ENCODE data around the gene FAM169A.

The FAM169A gene

DNA sequence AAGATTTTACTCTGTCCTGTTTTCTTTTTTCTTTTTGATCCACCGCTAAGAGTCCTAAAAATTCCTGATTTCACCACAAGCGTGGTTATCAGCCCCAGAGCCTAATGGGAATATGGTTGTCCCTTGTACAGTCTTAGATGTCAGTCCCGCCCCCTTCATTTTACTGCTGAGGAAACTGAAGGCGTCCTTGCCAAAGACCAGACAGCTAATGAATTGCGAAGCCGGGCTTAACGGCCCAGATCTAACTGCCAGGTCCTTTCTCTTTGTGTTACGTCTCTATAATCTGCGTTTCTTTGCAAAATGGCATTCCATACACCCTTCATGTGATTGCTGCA, 98.6 kb downstream of the FAM169A start:
- TF ChIP-seq ESRRG (CRISPR knock-in tag; IDR thresholded peaks at IDR 0.05) = no peak
- TF ChIP-seq ZC3H10 (CRISPR knock-in tag; IDR thresholded peaks at IDR 0.05) = no peak
- TF ChIP-seq, protein P1, sequence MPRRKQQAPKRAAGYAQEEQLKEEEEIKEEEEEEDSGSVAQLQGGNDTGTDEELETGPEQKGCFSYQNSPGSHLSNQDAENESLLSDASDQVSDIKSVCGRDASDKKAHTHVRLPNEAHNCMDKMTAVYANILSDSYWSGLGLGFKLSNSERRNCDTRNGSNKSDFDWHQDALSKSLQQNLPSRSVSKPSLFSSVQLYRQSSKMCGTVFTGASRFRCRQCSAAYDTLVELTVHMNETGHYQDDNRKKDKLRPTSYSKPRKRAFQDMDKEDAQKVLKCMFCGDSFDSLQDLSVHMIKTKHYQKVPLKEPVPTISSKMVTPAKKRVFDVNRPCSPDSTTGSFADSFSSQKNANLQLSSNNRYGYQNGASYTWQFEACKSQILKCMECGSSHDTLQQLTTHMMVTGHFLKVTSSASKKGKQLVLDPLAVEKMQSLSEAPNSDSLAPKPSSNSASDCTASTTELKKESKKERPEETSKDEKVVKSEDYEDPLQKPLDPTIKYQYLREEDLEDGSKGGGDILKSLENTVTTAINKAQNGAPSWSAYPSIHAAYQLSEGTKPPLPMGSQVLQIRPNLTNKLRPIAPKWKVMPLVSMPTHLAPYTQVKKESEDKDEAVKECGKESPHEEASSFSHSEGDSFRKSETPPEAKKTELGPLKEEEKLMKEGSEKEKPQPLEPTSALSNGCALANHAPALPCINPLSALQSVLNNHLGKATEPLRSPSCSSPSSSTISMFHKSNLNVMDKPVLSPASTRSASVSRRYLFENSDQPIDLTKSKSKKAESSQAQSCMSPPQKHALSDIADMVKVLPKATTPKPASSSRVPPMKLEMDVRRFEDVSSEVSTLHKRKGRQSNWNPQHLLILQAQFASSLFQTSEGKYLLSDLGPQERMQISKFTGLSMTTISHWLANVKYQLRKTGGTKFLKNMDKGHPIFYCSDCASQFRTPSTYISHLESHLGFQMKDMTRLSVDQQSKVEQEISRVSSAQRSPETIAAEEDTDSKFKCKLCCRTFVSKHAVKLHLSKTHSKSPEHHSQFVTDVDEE (CRISPR knock-in tag; IDR thresholded peaks at IDR 0.05) = no peak
- TF ChIP-seq TOX (CRISPR knock-in tag; IDR thresholded peaks at IDR 0.05; ENCODE audit: borderline replicate concordance) = no peak
- TF ChIP-seq ZNF565 (CRISPR knock-in tag; conservative IDR thresholded peaks at IDR 0.05; ENCODE audit: low read depth) = no peak
- TF ChIP-seq, protein P2, sequence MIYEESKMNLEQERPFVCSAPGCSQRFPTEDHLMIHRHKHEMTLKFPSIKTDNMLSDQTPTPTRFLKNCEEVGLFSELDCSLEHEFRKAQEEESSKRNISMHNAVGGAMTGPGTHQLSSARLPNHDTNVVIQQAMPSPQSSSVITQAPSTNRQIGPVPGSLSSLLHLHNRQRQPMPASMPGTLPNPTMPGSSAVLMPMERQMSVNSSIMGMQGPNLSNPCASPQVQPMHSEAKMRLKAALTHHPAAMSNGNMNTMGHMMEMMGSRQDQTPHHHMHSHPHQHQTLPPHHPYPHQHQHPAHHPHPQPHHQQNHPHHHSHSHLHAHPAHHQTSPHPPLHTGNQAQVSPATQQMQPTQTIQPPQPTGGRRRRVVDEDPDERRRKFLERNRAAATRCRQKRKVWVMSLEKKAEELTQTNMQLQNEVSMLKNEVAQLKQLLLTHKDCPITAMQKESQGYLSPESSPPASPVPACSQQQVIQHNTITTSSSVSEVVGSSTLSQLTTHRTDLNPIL (CRISPR knock-in tag; IDR thresholded peaks at IDR 0.05; ENCODE audit: low read depth) = no peak
- no peak for TF ChIP-seq ISL1 (CRISPR knock-in tag; IDR thresholded peaks at IDR 0.05)
- TF ChIP-seq TCF4 (CRISPR knock-in tag; IDR thresholded peaks at IDR 0.05; ENCODE audit: borderline replicate concordance) = no peak
- TF ChIP-seq RARB (CRISPR knock-in tag; IDR thresholded peaks at IDR 0.05) = no peak
- no peak for TF ChIP-seq GLIS3 (CRISPR knock-in tag; IDR thresholded peaks at IDR 0.05)

DNA sequence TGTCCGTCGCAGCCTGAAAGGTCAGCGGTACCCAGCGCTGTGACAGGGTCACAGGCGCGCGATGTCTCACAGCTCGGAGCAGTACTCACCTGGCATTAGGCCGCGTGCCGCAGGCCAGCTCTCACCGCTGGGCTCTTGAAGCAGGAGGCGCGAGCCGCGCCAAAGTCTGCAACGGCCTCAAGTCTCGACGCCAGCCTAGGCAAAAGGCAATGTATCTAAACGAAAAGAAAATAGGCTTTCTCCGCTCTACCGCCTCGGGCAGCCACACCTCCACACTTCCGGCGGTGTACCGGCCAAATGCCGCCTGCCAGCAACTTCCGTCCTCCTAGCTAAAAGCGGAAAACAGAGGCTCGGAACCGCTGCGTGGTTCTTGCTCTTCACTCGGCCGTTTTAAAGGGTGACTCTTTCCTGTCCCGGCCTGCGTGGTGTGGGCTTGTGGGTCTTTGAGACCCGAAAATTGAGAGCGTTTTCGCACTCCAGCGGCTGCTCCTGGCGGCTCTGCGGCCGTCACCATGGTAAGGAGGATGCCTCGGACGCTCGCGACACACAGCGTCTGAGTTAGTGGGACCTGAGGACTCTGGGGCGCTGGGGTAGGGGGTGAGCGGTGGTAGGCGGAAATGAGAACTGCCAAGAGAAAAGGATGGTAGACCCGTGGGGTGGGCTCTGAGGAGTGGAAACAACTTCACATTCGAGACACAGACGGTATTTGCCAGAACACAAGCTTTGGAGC, 99.2 kb downstream of the FAM169A start, which contains the start of the genes GFM2 and NSA2:
Gene GFM2, minus strand, starts transcription at position 269 of the 730 bp plus-strand sequence. CDS start 3,375 bp downstream, outside the sequence.
Gene NSA2, plus strand, starts transcription at position 401 of the 730 bp plus-strand sequence. Its CDS starts 112 bp downstream, at position 513.
- TF ChIP-seq, protein P1 (CRISPR knock-in tag; IDR thresholded peaks at IDR 0.05) = 0 out of 2 replicates have a peak, but pooled peaks have one; percentile 9
- no peak for TF ChIP-seq ZNF8 (CRISPR knock-in tag; IDR thresholded peaks at IDR 0.05)
- peak; percentile 30; the same call in 1 of the 2 replicates for TF ChIP-seq ZNF70 (CRISPR knock-in tag; IDR thresholded peaks at IDR 0.05)
- peak; percentile 90 for ATAC-seq

More for the DNA sequence above, 98.6 kb downstream of the FAM169A start:
- peak; percentile 62 for ATAC-seq

DNA sequence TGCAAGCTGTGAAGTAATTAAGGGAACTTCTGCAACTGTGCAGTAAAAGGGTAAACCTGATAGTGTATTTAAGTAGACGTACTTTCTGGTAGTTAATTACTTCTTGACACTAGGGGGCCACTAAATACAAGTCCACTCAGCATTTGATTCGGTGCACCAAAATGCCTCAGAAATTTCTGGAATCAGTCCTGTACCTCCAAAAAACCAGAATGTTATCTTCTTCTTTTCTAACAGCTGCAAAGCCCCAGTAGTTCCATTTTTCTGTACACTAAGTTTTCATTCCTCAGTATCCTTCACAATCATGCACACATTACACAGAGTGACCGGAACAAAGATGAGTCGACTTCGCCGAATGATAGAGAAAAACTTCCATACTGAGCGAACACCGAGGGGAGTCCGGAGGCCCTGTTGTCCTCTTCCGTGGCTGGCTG, 99.8 kb downstream of the FAM169A start:
- ATAC-seq = peak; percentile 60
- TF ChIP-seq ZNF8 (CRISPR knock-in tag; IDR thresholded peaks at IDR 0.05) (no peak), CSDC2 (CRISPR knock-in tag; IDR thresholded peaks at IDR 0.05) (no peak), ZC3H10 (CRISPR knock-in tag; IDR thresholded peaks at IDR 0.05) (no peak), TCF4 (CRISPR knock-in tag; IDR thresholded peaks at IDR 0.05; ENCODE audit: borderline replicate concordance) (no peak), RARB (CRISPR knock-in tag; IDR thresholded peaks at IDR 0.05) (no peak), PPARA (CRISPR knock-in tag; IDR thresholded peaks at IDR 0.05; ENCODE audit: borderline replicate concordance) (no peak), ZFP3 (CRISPR knock-in tag; IDR thresholded peaks at IDR 0.05) (no peak), ZNF70 (CRISPR knock-in tag; IDR thresholded peaks at IDR 0.05) (no peak), OSR1 (CRISPR knock-in tag; IDR thresholded peaks at IDR 0.05) (no peak), ARNTL (CRISPR knock-in tag; IDR thresholded peaks at IDR 0.05; ENCODE audit: borderline replicate concordance, low read depth) (no peak), ESRRG (CRISPR knock-in tag; IDR thresholded peaks at IDR 0.05) (no peak), BACH2 (CRISPR knock-in tag; IDR thresholded peaks at IDR 0.05; ENCODE audit: borderline replicate concordance) (no peak), GLIS3 (CRISPR knock-in tag; IDR thresholded peaks at IDR 0.05) (no peak)
- TF ChIP-seq, protein P3, sequence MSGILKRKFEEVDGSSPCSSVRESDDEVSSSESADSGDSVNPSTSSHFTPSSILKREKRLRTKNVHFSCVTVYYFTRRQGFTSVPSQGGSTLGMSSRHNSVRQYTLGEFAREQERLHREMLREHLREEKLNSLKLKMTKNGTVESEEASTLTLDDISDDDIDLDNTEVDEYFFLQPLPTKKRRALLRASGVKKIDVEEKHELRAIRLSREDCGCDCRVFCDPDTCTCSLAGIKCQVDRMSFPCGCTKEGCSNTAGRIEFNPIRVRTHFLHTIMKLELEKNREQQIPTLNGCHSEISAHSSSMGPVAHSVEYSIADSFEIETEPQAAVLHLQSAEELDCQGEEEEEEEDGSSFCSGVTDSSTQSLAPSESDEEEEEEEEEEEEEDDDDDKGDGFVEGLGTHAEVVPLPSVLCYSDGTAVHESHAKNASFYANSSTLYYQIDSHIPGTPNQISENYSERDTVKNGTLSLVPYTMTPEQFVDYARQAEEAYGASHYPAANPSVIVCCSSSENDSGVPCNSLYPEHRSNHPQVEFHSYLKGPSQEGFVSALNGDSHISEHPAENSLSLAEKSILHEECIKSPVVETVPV (CRISPR knock-in tag; IDR thresholded peaks at IDR 0.05) = no peak
- TF ChIP-seq, protein P4, sequence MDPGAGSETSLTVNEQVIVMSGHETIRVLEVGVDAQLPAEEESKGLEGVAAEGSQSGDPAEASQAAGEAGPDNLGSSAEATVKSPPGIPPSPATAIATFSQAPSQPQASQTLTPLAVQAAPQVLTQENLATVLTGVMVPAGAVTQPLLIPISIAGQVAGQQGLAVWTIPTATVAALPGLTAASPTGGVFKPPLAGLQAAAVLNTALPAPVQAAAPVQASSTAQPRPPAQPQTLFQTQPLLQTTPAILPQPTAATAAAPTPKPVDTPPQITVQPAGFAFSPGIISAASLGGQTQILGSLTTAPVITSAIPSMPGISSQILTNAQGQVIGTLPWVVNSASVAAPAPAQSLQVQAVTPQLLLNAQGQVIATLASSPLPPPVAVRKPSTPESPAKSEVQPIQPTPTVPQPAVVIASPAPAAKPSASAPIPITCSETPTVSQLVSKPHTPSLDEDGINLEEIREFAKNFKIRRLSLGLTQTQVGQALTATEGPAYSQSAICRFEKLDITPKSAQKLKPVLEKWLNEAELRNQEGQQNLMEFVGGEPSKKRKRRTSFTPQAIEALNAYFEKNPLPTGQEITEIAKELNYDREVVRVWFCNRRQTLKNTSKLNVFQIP (CRISPR knock-in tag; IDR thresholded peaks at IDR 0.05; ENCODE audit: borderline replicate concordance, low read depth) = no peak
- TF ChIP-seq, protein P5, sequence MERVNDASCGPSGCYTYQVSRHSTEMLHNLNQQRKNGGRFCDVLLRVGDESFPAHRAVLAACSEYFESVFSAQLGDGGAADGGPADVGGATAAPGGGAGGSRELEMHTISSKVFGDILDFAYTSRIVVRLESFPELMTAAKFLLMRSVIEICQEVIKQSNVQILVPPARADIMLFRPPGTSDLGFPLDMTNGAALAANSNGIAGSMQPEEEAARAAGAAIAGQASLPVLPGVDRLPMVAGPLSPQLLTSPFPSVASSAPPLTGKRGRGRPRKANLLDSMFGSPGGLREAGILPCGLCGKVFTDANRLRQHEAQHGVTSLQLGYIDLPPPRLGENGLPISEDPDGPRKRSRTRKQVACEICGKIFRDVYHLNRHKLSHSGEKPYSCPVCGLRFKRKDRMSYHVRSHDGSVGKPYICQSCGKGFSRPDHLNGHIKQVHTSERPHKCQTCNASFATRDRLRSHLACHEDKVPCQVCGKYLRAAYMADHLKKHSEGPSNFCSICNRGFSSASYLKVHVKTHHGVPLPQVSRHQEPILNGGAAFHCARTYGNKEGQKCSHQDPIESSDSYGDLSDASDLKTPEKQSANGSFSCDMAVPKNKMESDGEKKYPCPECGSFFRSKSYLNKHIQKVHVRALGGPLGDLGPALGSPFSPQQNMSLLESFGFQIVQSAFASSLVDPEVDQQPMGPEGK (CRISPR knock-in tag; IDR thresholded peaks at IDR 0.05; ENCODE audit: borderline replicate concordance) = no peak
- TF ChIP-seq, protein P1 (CRISPR knock-in tag; IDR thresholded peaks at IDR 0.05) = no peak

All from SK-N-SH treated with all-trans-retinoic acid at 6 μM for 48 hours (cell line).